Mucosa of gallbladder (tissue), 1 donor: ENCODE data around the gene XRCC4. TPM values are rescaled to one million over a fixed set of nuclear protein-coding genes. Genes with fewer than 3 reads are reported as not detected.
A peak's percentile ranks its signal among the peaks of the same experiment; 100 is the strongest.
"Not testable (repeated sequence)": the region's sequence is repeated elsewhere in the genome, so short reads cannot be mapped to it uniquely, and the experiment has no call there.

Source experiments
- DNase-seq: peaks from one replicate; pipeline ENCODE4 v3.0.0-alpha.2; 2020; ENCODE audit warnings: low spot score
- total RNA-seq: library from RNA; stranded (reverse); gene quantifications from one replicate; pipeline ENCODE4 v1.2.1, GENCODE V29; 2021
- donor health status: DM: no; HTN: no; CAD: no.

XRCC4 gene
- total RNA-seq, result 7.6 TPM

DNA sequence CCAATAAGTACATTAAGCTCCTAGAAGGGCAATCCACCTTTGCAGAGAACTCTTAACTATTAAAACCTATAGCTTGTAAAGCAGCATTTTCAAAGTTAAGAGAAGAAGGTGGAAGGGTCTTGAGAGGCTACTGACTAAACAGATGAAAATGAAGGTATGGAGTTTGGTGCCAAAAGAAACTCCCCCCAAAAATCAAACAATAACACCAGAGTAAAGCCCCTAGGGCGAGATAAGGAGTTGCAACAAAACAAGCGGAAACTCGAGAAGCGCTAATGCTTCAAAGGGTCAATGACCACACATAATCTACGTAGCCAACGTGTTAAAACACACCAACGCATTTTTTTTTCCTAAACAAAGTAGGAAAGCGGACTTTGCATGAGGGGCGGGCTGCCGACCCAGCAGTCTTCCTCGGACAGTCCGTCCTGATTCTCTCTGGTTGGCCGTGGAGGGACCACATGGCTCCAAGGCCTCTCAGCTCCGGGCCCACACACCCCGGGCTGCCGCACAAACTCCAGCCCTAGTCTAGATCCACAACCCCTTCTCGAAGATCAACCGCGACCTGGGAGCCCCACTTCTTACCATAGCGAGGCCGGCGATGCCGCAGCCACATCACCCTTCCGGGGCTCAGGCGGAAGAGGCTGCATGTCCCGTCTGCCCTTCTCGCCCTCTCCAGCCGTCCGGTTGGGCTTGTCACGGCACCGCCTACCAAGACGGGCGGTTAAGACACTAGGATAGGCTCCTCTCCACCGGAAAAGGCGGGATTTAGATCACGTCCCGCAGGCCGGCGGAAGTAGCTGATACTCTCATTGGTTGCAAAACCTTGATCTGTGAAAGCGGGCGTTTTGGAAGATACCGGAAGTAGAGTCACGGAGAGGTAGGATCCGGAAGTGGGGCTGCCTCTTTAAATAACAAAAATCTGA is at the start of gene XRCC4, which contains the start of gene TMEM167A:
Gene XRCC4 (plus strand): TSS at position 806 of the 920 bp plus-strand sequence. CDS start 27,373 bp downstream, outside the sequence.
Gene TMEM167A (minus strand): TSS at position 653 of the 920 bp plus-strand sequence. CDS start 71 bp downstream, at position 582.
- peak; percentile 98 for DNase-seq

DNA sequence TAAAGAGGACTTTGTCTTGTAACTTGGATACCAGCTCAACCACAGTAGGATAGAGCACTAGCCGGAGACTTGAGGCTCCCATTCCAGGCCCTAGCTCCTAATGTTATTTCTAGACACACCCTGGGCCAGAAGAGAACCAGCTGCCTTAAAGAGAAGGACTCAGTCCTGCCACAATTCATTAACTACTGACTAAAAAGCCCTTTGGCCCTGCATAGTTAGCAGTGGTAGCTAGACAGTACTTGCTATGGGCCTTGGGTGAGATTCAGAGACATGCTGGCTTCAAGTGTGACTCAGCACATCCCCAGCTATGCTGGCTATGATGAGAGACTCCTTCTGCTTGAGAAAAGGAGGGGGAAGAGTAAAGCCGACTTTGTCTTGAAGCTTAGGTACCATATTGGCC is 47.4 kb upstream of the XRCC4 start:
- DNase-seq, result no peak

DNA sequence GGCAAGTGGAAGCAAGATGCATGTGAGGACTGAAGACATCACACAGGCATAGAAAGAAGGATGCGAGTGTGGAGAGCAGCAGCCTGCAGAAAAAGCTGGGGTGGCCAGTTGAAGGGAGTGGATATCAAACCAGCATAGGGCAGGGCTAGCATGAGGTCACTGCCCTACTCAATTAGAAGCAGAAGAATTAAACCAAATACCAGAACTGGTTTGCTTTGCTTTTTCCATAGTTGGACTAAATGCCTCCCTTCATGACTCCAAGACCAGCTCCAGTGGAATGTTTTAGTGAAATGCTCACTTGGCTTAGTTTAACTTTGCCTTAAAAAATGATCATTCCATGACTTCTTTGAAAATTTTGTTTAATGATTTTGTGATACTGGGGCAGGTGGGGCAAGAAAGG is 46.0 kb upstream of the XRCC4 start:
- DNase-seq, result no peak

DNA sequence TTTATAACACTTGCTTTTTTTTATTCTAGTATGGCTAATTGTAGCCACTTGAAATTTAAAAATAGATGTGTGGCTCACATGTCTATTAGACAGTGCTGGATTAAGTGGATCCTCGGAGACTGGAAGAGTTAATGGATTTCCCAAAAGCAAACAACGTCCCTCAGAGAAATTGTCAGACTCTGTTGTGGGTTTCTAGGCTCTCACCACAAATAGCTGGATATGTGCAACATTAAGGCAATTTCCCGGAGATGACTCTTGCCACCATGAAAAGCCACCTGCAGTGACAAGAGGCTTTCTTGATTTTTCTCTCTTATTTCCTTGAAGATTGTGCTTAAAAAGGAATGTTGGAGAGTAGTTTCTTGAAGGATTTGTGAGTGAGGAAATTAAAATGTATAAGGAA is 43.3 kb upstream of the XRCC4 start:
- no peak for DNase-seq

DNA sequence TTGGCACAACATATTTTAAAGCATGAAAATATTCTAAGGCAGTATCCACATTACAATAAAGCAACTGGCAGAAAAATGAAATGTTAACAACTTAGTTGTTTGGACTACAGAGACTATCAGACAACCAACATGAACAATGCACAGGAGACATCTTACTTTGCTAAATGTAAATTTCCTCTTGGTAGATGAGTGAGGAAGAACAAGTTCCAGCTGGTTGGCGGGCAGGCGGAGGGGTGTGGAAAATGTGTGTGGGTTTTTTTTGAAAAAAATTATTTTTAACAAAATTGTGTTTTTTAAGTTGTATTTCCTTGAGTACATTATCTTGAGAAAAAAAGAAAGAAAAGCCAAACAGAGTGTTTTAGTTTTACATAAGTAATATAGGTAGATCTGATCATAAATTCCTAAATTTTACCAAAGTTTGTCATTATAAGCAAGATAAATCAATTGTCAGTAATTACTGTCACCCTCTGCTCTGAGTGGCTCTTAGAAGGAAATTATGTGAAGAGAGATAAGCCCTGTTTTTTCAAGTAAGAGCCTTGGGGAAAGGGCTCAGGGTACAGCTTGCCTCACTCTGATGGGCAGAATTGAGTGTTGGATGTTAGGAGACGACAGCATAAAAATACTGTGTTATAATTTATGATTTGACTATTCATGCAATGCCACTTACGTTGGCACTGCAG is 42.7 kb upstream of the XRCC4 start:
- no peak for DNase-seq

DNA sequence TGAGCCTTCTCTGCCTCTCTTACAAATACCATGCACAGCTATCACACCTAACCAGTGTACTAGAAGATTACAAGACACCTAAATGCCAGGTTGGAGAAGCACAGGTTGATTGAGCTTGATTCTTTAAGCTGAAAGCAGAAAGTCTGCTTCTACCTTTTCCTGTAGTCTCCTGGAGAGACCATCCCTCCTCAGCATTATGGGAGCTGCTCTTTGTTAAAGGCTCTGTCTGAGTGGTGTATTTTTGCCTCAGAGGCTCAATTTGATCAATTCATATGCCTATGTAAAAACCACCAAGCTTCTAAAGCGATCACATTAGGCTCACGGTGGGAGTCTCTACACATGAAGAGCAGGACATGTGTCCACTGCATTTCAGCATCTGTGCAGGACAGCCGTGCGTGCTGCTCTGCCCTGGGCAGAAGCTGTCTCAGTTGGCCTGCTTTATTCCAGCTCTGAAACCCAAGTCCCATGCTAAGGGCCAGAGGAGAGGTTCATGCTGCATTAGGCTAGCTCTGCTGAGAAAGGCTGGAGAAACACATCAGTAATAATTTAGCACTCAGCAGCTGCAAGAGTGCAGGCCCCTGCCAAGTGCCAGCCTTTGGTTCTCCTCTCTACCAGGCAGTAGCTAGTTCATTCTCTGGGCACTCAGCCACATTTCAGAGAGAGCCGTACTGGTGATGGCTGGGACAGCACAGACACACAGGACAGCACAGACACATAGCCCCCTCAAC is 41.8 kb upstream of the XRCC4 start:
- DNase-seq, result peak; percentile 47

DNA sequence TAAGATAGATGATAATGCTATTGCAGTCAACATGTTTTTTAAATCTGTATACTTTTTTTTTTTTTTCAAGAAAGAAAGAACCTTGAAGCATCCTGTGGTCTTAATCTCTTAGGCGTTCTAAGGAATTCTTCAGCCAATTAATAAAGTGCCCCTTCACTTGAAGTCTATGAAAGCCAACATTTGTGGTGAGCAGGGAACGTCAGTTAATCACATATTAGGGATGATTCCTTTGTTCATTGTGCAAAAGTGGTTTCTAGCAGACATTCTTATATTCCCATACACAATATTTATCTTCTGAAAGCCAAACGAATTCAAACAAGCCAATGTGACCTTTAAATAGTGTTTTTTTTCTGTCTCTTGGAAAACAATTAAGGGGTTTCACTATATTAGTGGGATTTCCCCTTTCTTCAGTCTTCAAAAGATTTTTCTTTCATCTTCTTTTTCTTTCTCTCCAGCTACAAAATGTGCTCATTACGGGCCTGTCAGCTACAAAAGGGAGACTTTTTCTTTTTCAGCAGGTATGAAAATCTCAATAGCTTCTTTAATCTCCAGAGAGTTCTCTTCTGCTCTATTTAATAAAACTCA is 40.3 kb upstream of the XRCC4 start:
- DNase-seq, result no peak

DNA sequence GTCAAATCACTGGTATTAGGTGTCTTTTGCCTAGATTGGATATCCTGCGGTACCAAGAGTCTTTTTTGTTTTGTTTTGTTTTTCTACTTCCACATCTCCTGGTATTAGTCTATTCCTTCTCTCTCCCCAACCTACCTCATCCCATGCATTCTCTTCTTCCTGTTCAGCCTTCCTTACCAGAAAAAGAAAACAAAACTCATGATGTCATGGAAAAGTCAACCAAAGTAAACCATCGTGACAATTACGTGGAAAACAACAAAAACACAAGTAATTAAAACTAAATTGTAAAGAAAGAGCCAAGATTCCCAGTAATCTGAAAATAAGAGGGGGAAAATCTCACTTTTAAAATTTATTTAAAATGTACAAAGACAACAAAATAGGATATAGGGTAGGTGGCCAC is 38.4 kb upstream of the XRCC4 start:
- no peak for DNase-seq

DNA sequence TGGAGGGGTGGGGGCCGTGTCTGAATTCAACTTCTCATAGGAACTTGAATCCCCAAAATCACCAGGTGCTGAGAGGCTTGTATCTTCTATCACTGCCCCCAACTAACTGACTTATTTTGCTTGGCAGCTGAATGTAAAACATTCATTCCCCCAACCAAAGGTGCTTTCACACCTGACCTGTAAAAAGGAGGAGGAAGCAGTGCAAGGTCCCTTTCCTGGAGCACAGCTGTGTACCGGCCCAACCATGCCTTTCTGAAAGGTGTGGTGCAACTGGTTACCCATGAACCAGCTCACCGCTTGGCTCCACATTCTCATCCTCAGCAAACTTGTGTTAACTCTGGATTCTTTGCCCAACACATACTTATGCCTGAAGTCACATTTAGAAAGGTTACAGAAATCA is 34.8 kb upstream of the XRCC4 start:
- DNase-seq, result peak; percentile 32

DNA sequence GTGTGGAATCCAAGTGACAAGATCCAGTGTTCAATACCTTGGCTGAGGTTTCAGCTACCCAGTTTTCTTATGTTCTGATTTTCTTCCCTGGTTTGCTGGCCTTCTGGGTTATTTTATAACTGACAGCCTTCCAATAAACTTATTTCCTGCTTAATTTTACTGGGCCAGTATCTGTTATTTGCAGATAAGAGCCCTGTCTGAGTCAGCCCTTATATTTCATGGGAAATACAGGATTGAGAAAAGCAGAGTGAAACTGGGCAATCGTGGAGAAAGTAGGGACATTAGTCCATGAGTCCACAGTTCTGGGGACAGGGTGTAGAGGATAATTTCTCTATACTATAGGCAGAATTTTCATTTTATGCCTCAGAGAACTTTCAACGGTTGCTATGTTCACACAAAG is 32.4 kb upstream of the XRCC4 start:
- DNase-seq, result no peak

DNA sequence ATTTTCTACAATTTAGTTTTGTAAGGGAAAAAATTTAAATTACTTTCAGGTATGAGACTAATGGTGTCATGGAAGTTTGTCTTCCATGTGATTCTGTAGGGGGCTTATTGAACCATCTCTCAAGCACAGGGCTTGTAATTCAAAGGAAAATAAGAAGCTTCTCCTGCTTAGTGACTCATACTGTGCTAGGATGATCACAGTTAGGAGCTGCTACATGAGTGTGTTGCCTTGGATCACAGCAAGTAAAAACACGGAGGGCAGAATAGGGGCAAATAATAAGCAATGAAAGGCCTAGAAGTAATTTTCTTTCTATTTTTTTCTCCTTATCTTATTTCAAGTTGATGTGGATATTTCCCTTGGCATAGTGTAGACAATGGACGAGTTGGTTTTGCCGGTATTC is 29.1 kb upstream of the XRCC4 start:
- no peak for DNase-seq

DNA sequence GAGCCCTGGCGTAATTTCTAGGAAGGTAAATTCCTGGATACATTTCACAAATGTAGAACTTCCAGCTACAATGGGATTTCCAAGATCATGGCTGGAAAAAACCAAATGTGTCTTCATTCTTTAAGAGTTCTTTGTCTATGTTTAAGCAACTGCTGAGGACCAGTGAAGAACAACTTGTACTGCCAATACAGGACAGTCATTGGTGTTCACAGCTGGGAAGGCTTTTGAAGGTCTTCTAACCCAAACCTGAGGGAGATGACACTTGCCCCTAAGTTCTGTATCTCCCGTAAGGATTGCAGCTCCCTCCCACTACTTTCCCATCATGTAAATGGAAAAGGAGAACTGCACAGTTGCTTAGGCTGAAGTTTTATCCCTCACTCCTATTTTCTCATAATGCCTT is 28.5 kb upstream of the XRCC4 start:
- no peak for DNase-seq

DNA sequence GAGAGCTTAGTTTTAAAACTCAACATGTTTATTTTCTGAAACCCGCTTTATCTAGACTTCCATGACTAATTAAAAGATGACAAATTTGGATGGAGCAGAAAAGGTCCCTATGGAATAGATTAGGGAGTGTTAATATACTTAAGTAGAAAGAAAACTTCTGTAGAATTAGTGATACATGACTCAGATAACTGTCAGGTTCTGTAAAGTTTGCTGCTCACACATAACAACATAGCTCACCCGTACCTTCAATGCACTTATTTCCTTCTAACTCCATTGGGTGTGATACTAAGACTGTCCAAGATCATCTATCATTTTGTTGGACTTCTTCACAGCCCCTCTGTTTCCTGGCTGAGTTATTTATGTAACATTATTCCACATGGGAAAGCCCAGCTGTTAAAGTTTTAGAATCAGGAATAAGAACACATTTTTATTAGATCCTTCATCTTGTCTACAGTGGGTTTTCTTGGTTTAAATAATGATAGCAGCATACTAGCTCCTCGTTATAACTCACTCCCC is 27.9 kb upstream of the XRCC4 start:
- DNase-seq, result no peak

DNA sequence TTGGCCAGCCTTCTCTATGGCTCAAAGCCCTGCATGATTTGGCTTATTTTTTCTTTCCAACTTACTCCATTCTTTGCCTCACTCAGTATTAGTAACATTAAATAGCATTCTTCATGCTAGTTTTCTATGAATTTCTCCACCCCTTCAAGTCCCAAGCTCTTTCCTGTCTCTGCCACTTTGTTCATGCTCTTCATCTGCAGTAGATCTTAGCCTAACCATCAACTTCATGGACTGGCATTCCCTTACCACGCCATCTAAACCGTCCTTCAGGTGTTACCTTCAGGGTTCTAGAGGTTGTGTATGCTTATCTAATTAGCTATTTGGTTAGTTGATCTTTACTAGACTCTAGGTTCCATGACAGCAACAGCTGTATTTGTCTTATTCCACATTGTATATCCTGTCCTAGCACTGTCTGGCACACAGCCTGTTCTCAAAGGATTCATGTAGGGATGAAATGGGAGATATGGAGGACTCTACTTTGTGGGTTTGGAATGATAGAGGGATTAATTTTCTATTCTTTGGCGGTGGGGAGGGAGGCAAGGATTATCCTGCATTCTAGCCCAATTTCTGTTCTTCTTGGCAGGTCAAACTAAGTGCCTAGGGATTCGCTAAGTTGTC is 26.5 kb upstream of the XRCC4 start:
- no peak for DNase-seq

DNA sequence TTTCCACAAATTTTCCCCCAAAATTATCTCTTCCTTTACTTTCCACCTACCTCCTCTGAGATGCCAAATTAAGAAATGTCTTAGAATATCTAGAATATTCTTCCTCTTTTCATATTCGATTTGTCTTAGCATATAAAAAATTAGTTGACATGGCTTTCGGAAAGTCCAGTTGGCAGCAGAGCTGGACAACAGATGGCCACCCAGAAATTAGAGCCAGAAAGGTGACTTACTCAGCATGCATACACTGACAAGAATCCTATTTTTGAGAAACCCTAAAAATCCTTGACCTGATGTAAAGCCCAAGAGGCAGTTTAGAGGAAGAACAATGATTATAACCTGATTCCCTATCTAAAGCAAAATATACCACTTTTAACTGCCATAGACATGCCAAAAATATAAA is 22.2 kb upstream of the XRCC4 start:
- DNase-seq, result no peak

DNA sequence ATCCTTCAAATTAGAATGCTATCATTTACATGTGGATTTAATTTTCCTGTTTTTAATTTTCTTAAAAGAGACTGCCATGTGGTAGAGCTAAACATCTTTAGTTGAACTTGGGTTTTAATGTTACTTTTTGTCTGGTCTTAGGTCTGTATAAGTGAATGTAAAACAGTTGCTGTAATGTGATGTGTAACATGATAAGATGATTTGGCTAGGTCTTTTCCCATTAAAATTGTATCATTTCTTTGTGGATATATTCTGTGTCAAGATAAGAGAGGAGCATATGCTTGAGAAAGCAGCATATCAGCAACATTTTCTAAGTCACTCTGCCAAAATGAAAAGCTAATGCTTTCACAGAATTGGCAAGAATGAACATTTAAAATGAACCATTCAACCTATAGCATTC is 18.6 kb upstream of the XRCC4 start:
- no peak for DNase-seq

DNA sequence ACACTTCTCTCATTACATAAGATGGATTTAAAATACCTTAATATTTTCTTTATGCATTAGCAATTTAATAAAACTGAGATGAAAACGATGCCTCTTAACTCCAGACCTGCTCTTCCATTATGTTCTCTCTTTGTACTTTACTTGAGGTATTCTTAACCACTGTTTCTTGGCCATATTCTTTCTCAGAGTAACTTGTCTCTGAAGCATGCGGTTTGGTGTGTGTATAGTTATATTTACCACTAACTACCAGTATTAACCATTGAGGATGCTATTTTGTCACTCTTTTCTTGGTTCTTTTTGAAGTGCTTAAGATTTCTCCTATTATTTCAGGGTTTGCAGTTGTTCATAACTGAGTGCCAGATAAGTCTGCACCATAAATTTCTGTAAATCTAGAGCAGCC is 18.0 kb upstream of the XRCC4 start:
- no peak for DNase-seq

DNA sequence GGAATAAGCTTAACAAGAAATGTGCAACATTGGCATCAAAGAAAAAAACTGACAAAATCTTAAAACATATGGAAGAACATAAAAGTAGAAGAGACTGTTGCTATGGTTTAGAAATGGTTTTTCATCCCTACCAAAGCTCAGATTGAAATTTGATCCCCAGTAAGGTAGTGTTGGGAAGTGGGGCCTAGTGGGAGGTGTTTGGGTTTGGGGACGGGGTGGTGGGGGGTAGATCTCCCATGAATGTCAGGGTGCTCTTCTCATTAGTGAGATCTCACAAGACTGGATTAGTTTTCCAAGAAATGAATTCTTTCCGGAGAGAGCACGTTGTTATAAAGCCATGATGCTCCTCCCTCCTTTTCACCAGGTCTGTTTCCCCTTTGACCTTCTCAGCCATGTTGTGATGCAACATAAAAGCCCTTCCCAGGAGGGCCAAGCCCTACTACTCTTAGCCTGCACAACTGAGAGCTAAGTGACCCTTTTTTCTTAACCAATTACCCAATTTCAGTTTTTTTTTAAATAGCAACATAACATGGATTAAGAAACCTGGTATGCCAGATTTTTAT is 10.7 kb upstream of the XRCC4 start:
- no peak for DNase-seq

DNA sequence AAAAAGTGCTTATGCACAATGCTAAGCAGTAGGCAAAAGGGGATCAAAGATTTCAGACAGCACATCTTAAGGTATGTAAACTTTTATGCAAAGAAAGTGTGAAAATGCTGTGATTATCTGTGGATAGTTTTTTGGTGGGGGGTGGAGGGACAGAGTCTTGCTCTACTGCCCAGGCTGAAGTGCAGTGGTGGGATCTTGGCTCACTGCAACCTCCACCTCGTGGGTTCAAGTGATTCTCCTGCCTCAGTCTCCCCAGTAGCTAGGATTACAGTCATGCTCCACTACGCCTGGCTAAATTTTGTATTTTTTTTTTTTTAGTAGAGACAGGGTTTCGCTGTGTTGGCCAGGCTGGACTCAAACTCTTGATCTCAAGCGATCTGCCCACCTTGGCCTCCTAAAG is 10.0 kb upstream of the XRCC4 start:
- DNase-seq, result not testable (repeated sequence)

DNA sequence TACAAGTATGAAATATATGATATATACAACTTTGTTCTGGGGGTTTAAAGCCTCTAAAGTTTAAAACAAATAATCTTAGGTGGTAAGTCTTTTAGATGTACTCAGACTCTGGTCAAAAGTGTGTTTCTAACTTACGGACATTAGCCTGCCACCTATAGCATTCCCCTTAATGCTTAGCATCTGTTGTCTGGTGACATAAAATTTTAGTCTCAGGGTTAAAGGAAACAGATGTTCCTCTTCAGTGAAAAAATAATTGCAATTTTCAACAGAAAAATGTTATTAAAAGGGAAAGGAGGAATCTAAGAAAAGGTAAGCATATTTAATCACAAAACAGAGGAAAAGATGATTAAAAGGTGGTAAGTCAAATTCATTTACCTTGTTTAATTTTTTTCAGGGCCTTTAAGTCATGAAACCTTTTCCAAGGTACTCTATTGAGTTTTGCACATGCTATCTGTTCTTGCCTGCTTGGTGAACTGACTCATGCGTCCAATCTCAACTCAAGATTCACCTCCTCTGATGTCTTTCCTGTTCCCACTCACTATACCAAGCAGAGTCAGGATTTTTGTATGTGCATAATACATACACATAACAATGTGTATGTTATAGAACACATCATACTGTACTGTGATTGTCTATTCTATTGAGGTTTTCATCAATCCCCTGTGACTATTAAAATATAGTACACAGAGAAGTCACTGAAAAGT is 8.1 kb upstream of the XRCC4 start:
- DNase-seq, result no peak
